DMS153 treated with DMSO at 0.1 percent for 48 hours (cell line): ENCODE measurements around the gene ABHD6.
"Not testable (repeated sequence)": the region's sequence is repeated elsewhere in the genome, so short reads cannot be mapped to it uniquely, and the experiment has no call there.

Experiments used
- DNase-seq: peaks from one replicate; lab custom pipeline; 2025; ENCODE audit not compliant: unreplicated experiment; lab: John Stamatoyannopoulos, UW

The ABHD6 gene

DNA sequence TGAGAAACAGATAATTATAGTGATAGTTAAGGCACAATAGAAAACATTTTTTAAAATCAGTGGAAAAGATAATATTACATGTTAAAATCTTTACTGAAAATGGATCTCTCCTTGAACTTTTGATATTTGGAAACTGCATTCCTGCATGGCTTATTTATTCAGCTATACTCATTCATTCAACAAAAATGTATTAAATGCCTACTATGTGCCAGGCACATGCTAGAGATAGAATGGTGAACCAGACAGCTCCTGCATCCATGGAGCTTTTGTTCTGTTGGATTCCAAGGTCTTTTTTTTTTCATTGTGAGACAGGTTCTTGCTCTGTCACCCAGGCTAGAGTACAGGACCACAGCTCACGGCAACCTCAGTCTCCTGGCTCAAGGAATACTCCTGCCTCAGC, 99.6 kb downstream of the ABHD6 start:
- DNase-seq, result no peak

DNA sequence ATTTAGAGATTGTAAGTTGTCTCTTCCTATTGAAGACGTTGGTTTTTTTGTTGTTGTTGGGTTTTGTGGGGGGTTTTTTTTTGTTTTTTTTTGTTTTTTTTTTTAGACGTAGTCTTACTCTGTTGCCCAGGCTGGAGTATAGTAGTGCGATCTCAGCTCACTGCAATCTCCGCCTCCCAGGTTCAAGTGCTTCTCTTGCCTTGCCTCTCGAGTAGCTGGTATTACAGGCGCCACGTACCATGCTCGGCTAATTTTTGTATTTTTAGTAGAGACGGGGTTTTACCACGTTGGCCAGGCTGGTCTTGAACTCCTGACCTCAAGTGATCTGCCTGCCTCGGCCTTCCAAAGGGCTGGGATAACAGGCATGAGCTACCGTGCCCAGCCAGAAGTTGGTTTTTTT, 101.6 kb downstream of the ABHD6 start:
- not testable (repeated sequence) for DNase-seq

DNA sequence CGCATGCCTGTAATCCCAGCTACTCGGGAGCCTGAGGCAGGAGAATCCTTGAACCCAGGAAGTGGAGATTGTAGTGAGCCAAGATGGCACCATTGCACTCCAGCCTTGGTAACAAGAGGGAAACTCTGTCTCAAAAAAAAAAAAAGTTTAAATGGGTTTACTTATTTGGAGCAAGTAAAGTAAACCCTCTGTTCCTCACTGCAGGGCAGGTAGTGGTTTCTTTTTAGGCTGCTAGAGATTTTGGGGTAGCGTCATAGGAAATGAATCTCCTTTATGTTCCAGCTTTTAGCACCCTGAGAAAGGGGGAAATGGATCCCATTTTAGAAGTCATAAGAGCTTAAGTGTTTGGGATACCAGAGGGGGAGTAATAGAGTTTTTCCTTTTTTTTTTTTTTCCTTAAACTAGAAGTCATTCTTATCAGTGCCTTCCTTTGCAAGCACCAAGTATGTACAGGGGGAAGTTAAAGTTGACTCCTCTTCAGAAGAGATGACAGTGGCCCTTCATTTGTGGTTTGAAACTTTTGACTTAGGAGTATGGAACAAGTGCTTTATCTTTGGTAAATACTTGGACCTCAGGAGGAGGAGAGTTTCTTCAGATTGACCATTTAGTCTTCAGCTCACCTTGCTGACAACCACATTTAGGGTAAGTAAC, 103.1 kb downstream of the ABHD6 start:
- DNase-seq, result no peak

DNA sequence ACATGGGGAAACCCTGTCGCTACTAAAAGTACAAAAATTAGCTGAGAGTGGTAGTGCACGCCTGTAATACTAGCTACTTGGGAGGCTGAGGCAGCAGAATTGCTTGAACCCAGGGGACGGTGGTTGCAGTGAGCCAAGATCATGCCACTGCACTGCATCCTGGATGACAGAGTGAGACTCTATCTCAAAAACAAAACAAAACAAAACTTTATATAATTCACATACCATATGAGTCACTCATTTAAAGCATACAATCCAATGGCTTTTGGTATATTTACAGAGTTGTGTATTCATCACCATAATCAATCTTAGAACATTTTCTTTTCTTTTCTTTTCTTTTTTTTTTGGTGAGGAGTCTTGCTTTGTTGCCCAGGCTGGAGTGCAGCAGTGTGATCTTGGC, 103.8 kb downstream of the ABHD6 start:
- no peak for DNase-seq

DNA sequence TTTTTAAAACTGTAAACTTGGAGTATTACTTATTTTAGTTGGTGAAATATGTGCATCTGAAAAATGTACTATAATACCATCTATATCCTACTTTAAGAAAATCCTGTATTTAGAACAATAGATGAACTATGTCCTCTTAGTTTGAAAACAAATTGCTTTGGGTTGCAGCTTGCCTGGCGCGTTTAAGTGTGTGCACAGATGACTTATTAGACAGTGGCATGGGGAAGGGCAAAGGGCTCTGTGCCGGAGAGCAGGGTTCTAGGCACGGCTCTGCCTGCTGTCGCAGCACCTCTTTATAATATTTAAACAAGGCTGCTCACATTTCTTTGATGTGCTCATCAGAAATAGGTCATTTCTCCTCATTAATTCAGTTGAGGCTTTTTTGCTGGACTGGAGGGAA, 105.1 kb downstream of the ABHD6 start:
- no peak for DNase-seq
